Measurements from ENCODE around the gene WHRN. TPM values are rescaled to one million over a fixed set of nuclear protein-coding genes. Genes with fewer than 3 reads are reported as not detected.

Gene WHRN
- total RNA-seq, 2 experiments from 2014 or later = 0.19 to 2.1 TPM

DNA sequence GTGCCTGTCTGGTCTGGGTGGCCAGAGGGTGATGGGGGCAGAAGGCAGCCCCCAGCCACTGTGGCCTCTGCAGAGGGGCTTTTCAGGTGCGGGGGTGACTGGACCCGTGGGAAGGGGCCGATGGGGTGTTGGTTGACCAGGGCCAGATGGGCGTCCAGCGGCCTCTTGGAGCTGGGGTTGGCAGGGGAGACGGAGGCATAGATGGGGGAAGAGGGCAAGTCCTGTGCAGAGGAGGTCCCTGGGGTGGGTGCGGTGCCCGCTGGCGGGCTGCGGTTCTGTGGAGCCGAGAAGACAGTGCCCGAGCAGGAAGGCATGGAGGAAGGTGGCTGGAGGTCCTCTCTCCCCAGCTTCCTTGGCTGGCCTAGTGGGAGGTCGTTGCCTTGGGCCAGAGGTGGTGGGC is 98.8 kb downstream of the WHRN start:
- no peaks in the 10 kb centered on the region for H3K79me2 ChIP-seq (ENCODE audit: insufficient read depth, low read depth, low read length)
- CTCF ChIA-PET (ENCODE audit: unreplicated experiment) = interaction anchor here (0.7 to 1.3 kb wide), 4 partner anchors 9 to 247 kb away, joined by 3 to 7 read pairs (median 4); no protein-coding TSS in a partner anchor
- no peak overlapping the region for H3K4me3 ChIP-seq (ENCODE audit: low read depth, low read length, poor library complexity, severe bottlenecking)
- H3K9me3 ChIP-seq (ENCODE audit: low read length) = no peaks in the 10 kb centered on the region
- BruUV-seq (replicated peaks) = no TSS peak
- no peak overlapping the region for H3K27ac ChIP-seq (ENCODE audit: low read depth, low read length, poor library complexity, severe bottlenecking)
- H3K9me2 ChIP-seq (ENCODE audit: insufficient read depth, low read length) = no peaks in the 10 kb centered on the region
- POLR2A ChIA-PET = interaction anchor here (1.2 kb wide), 1 partner anchor 101 kb away, joined by 3 read pairs; no protein-coding TSS in a partner anchor
- no peaks in the 10 kb centered on the region for H4K20me1 ChIP-seq (ENCODE audit: insufficient read depth, low read length)
- no peak overlapping the region for H2AFZ ChIP-seq (ENCODE audit: low read length)
- no peaks in the 10 kb centered on the region for H3K36me3 ChIP-seq (ENCODE audit: insufficient read depth, low read length)
- DNase-seq (ENCODE audit: low spot score) = no peak
- TF ChIP-seq, protein P1, sequence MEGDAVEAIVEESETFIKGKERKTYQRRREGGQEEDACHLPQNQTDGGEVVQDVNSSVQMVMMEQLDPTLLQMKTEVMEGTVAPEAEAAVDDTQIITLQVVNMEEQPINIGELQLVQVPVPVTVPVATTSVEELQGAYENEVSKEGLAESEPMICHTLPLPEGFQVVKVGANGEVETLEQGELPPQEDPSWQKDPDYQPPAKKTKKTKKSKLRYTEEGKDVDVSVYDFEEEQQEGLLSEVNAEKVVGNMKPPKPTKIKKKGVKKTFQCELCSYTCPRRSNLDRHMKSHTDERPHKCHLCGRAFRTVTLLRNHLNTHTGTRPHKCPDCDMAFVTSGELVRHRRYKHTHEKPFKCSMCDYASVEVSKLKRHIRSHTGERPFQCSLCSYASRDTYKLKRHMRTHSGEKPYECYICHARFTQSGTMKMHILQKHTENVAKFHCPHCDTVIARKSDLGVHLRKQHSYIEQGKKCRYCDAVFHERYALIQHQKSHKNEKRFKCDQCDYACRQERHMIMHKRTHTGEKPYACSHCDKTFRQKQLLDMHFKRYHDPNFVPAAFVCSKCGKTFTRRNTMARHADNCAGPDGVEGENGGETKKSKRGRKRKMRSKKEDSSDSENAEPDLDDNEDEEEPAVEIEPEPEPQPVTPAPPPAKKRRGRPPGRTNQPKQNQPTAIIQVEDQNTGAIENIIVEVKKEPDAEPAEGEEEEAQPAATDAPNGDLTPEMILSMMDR (conservative IDR thresholded peaks at IDR 0.05; ENCODE audit: low read length) = no peak
- TF ChIP-seq EZH2phosphoT487 (IDR thresholded peaks at IDR 0.05; ENCODE audit: borderline replicate concordance, low read depth, low read length) = no peak
- intact Hi-C loops (cut with micrococcal nuclease; ENCODE audit: unreplicated experiment) = loop anchor here (5.0 kb wide), 2 partner anchors 81 to 331 kb away; no protein-coding TSS in a partner anchor
- H3K4me2 ChIP-seq (ENCODE audit: low read length) = no peak overlapping the region
- H3K4me1 ChIP-seq (ENCODE audit: insufficient read depth, low read length, poor library complexity, severe bottlenecking) = no peaks in the 10 kb centered on the region

- Histone ChIP-seq H4K20me1 (ENCODE audit: insufficient read depth, low read length) (no peaks in the 10 kb centered on the region), H3K4me2 (ENCODE audit: low read length) (no peak overlapping the region), H3K79me2 (ENCODE audit: insufficient read depth, low read depth, low read length) (no peaks in the 10 kb centered on the region), H2AFZ (ENCODE audit: low read length) (peak overlapping the region; percentile 52; the same call in 1 of the 2 replicates), H3K4me1 (ENCODE audit: insufficient read depth, low read length, poor library complexity, severe bottlenecking) (no peaks in the 10 kb centered on the region), H3K36me3 (ENCODE audit: insufficient read depth, low read length) (no peaks in the 10 kb centered on the region), H3K4me3 (ENCODE audit: low read depth, low read length, poor library complexity, severe bottlenecking) (no peak overlapping the region), H3K27ac (ENCODE audit: low read depth, low read length, poor library complexity, severe bottlenecking) (no peak overlapping the region), H3K9me3 (ENCODE audit: low read length) (no peaks in the 10 kb centered on the region), H3K9me2 (ENCODE audit: insufficient read depth, low read length) (no peaks in the 10 kb centered on the region)
- TF ChIP-seq, protein P1 (conservative IDR thresholded peaks at IDR 0.05; ENCODE audit: low read length) = peak; percentile 89
- TF ChIP-seq EZH2phosphoT487 (IDR thresholded peaks at IDR 0.05; ENCODE audit: borderline replicate concordance, low read depth, low read length) = no peak
- peak; percentile 90 for DNase-seq (ENCODE audit: low spot score)
- ChIA-PET POLR2A (interaction anchor here (0.7 kb wide), 1 partner anchor 101 kb away, joined by 3 read pairs; no protein-coding TSS in a partner anchor), CTCF (ENCODE audit: unreplicated experiment) (interaction anchor here (0.6 to 1.3 kb wide), 8 partner anchors 9 to 609 kb away, joined by 3 to 7 read pairs (median 4); partner anchors contain the start of gene ATP6V1G1)
- no TSS peak for BruUV-seq (replicated peaks)
- intact Hi-C loops (cut with micrococcal nuclease; ENCODE audit: unreplicated experiment) = loop anchor here (1.0 to 5.0 kb wide), 8 partner anchors 67 to 609 kb away; no protein-coding TSS in a partner anchor
Measured at GRCh38 chr9:114405294-114406034, 99.8 kb downstream of the WHRN start.

Data from OCI-LY7 (cell line).